Keratinocyte (primary cell): ENCODE data around the gene BAIAP3.

ENCODE experiments used
- EZH2 ChIP-seq: IDR thresholded peaks from one replicate; pipeline ENCODE4 v1.6.1; 2012; ENCODE audit warnings: inconsistent platforms, mild to moderate bottlenecking, low read length, moderate library complexity
- TF ChIP-seq, protein P1 (sequence below), 3 experiments: IDR thresholded peaks in 1 of 3; conservative IDR thresholded peaks in 1 of 3; optimal IDR thresholded peaks in 1 of 3; 2 replicates in 2 of 3; 3 replicates in 1 of 3; pipeline versions ENCODE3 to v1.5.1; 2011; ENCODE audit warnings: low read length in 3 of 3, mild to moderate bottlenecking in 3 of 3, moderate library complexity in 2 of 3, control low read depth in 1 of 3, inconsistent platforms in 1 of 3; ENCODE audit not compliant: insufficient read depth in 2 of 3; ENCODE audit errors: extremely low read depth in 1 of 3

- TF ChIP-seq, protein P1, sequence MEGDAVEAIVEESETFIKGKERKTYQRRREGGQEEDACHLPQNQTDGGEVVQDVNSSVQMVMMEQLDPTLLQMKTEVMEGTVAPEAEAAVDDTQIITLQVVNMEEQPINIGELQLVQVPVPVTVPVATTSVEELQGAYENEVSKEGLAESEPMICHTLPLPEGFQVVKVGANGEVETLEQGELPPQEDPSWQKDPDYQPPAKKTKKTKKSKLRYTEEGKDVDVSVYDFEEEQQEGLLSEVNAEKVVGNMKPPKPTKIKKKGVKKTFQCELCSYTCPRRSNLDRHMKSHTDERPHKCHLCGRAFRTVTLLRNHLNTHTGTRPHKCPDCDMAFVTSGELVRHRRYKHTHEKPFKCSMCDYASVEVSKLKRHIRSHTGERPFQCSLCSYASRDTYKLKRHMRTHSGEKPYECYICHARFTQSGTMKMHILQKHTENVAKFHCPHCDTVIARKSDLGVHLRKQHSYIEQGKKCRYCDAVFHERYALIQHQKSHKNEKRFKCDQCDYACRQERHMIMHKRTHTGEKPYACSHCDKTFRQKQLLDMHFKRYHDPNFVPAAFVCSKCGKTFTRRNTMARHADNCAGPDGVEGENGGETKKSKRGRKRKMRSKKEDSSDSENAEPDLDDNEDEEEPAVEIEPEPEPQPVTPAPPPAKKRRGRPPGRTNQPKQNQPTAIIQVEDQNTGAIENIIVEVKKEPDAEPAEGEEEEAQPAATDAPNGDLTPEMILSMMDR (optimal IDR thresholded peaks at IDR 0.05 in 1 of 3, IDR thresholded peaks at IDR 0.05 in 1 of 3, conservative IDR thresholded peaks at IDR 0.05 in 1 of 3; ENCODE audit: extremely low read depth in 1 of 3, insufficient read depth in 2 of 3, low read length in 3 of 3) = no peak
- no peak for TF ChIP-seq EZH2
These were observed 27.6 kb upstream of the BAIAP3 start for GRCh38 chr16:1305823-1306222.
